ENCODE results near the gene TOR1A.

DNA sequence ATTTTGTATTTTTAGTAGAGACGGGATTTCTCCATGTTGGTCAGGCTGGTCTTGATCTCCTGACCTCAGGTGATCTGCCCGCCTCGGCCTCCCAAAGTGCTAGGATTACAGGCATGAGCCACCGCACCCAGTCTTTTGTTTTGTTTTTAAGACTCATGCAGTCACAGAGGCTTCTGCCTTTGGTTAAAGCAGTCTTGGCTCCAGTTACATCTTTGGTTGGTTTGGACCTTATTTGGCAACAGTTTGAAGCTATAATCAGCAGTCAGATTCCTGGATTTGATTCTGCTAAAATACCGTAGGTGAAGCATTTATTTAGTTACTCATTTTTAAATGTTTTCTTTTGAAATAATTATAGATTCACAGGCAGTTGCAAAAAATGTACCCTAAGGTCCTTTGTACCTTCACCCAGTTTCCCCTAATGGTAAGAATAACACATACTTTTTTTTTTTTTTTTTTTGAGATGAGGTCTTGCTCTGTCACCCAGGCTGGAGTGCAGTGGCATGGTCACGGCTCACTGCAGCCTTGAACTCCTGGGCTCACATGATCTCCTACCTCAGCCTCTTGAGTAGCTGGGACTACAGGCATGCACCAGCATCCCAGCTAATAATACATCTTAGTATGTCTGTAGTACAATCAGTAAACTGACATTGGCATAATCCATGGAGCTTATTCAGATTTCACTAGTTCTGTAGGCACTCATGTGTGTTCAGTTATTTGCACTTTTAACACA, 27.1 kb upstream of the TOR1A start:
- no peak for TF ChIP-seq POLR2A (IDR thresholded peaks at IDR 0.05)
- TF ChIP-seq, protein P1, sequence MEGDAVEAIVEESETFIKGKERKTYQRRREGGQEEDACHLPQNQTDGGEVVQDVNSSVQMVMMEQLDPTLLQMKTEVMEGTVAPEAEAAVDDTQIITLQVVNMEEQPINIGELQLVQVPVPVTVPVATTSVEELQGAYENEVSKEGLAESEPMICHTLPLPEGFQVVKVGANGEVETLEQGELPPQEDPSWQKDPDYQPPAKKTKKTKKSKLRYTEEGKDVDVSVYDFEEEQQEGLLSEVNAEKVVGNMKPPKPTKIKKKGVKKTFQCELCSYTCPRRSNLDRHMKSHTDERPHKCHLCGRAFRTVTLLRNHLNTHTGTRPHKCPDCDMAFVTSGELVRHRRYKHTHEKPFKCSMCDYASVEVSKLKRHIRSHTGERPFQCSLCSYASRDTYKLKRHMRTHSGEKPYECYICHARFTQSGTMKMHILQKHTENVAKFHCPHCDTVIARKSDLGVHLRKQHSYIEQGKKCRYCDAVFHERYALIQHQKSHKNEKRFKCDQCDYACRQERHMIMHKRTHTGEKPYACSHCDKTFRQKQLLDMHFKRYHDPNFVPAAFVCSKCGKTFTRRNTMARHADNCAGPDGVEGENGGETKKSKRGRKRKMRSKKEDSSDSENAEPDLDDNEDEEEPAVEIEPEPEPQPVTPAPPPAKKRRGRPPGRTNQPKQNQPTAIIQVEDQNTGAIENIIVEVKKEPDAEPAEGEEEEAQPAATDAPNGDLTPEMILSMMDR (IDR thresholded peaks at IDR 0.05): no peak

Data from Peyer's patch (tissue), 4 donors.